Erythroblast (primary cell): Measurements from ENCODE around the gene CDHR2.

Source experiments
- GATA1 ChIP-seq: IDR thresholded peaks from 2 replicates; pipeline ENCODE4 v1.6.1; 2011; ENCODE audit warnings: low read depth, mild to moderate bottlenecking, control low read depth, low read length, moderate library complexity
- POLR2A ChIP-seq: IDR thresholded peaks from 2 replicates; pipeline ENCODE4 v1.6.1; 2011; ENCODE audit warnings: mild to moderate bottlenecking, low read length

- TF ChIP-seq POLR2A (no peak), GATA1 (no peak)
These were observed 19.9 kb upstream of the CDHR2 start for GRCh38 chr5:176529116-176529740.
